ENCODE data around the gene POLD1.
A peak's percentile ranks its signal among the peaks of the same experiment; 100 is the strongest.

Gene POLD1

GRCh38 chr19:50419022-50419579, 35.0 kb downstream of the POLD1 start:
- Histone ChIP-seq H3K9me2 (replicated peaks; ENCODE audit: insufficient read depth, low read length) (no peaks in the 10 kb centered on the region), H4K20me1 (ENCODE audit: low read depth, low read length) (peaks cover 3% of the 10 kb centered on the region; the same call in 1 of the 2 replicates), H3K9me3 (ENCODE audit: insufficient read depth, low read length) (no peaks in the 10 kb centered on the region), H3K79me2 (ENCODE audit: insufficient read depth, low read length) (peaks cover 31% of the 10 kb centered on the region), H3F3A (ENCODE audit: insufficient read depth) (peaks cover 65% of the 10 kb centered on the region), H3K36me3 (ENCODE audit: low read length) (peaks cover 15% of the 10 kb centered on the region), H3K4me2 (ENCODE audit: low read depth, low read length, poor library complexity, severe bottlenecking) (peak overlapping the region; percentile 96), H3K27ac (ENCODE audit: low read depth, low read length) (peak overlapping the region; percentile 100), H2AFZ (ENCODE audit: low read depth, low read length, severe bottlenecking) (no peak overlapping the region), H3K27me3 (ENCODE audit: low read length) (no peaks in the 10 kb centered on the region), H3K9ac (ENCODE audit: low read length) (peak overlapping the region; percentile 83), H3K4me3 (ENCODE audit: insufficient read depth, low read length, poor library complexity, severe bottlenecking) (peak overlapping the region; percentile 60)
- TF ChIP-seq CTCF (IDR thresholded peaks at IDR 0.05; ENCODE audit: insufficient read depth, low read length, poor library complexity, severe bottlenecking) (no peak), EZH2phosphoT487 (conservative IDR thresholded peaks at IDR 0.05; ENCODE audit: low read length) (no peak)

GRCh38 chr19:50419580-50420035, 35.5 kb downstream of the POLD1 start:
- peak overlapping the region; percentile 60 for H3K4me3 ChIP-seq (ENCODE audit: insufficient read depth, low read length, poor library complexity, severe bottlenecking)
- H3K27me3 ChIP-seq (ENCODE audit: low read length): no peaks in the 10 kb centered on the region
- peak overlapping the region; percentile 100 for H3K27ac ChIP-seq (ENCODE audit: low read depth, low read length)
- H3K36me3 ChIP-seq (ENCODE audit: low read length): peaks cover 15% of the 10 kb centered on the region
- TF ChIP-seq CTCF (IDR thresholded peaks at IDR 0.05; ENCODE audit: insufficient read depth, low read length, poor library complexity, severe bottlenecking): no peak
- no peak for TF ChIP-seq EZH2phosphoT487 (conservative IDR thresholded peaks at IDR 0.05; ENCODE audit: low read length)
- peaks cover 60% of the 10 kb centered on the region for H3F3A ChIP-seq (ENCODE audit: insufficient read depth)
- peak overlapping the region; percentile 96 for H3K4me2 ChIP-seq (ENCODE audit: low read depth, low read length, poor library complexity, severe bottlenecking)
- H3K79me2 ChIP-seq (ENCODE audit: insufficient read depth, low read length): peaks cover 31% of the 10 kb centered on the region
- H4K20me1 ChIP-seq (ENCODE audit: low read depth, low read length): peaks cover 3% of the 10 kb centered on the region; the same call in 1 of the 2 replicates
- no peaks in the 10 kb centered on the region for H3K9me3 ChIP-seq (ENCODE audit: insufficient read depth, low read length)
- H2AFZ ChIP-seq (ENCODE audit: low read depth, low read length, severe bottlenecking): no peak overlapping the region
- H3K9me2 ChIP-seq (replicated peaks; ENCODE audit: insufficient read depth, low read length): no peaks in the 10 kb centered on the region
- peak overlapping the region; percentile 83 for H3K9ac ChIP-seq (ENCODE audit: low read length)

GRCh38 chr19:50420127-50420526, 36.0 kb downstream of the POLD1 start:
- peaks cover 31% of the 10 kb centered on the region for H3K79me2 ChIP-seq (ENCODE audit: insufficient read depth, low read length)
- peaks cover 15% of the 10 kb centered on the region for H3K36me3 ChIP-seq (ENCODE audit: low read length)
- peak overlapping the region; percentile 96 for H3K4me2 ChIP-seq (ENCODE audit: low read depth, low read length, poor library complexity, severe bottlenecking)
- no peaks in the 10 kb centered on the region for H3K9me2 ChIP-seq (replicated peaks; ENCODE audit: insufficient read depth, low read length)
- no peaks in the 10 kb centered on the region for H3K9me3 ChIP-seq (ENCODE audit: insufficient read depth, low read length)
- TF ChIP-seq EZH2phosphoT487 (conservative IDR thresholded peaks at IDR 0.05; ENCODE audit: low read length): no peak
- no peak for TF ChIP-seq CTCF (IDR thresholded peaks at IDR 0.05; ENCODE audit: insufficient read depth, low read length, poor library complexity, severe bottlenecking)
- H3F3A ChIP-seq (ENCODE audit: insufficient read depth): peaks cover 55% of the 10 kb centered on the region
- peaks cover 3% of the 10 kb centered on the region; the same call in 1 of the 2 replicates for H4K20me1 ChIP-seq (ENCODE audit: low read depth, low read length)
- peak overlapping the region; percentile 100 for H3K27ac ChIP-seq (ENCODE audit: low read depth, low read length)
- H2AFZ ChIP-seq (ENCODE audit: low read depth, low read length, severe bottlenecking): no peak overlapping the region
- no peaks in the 10 kb centered on the region for H3K27me3 ChIP-seq (ENCODE audit: low read length)
- peak overlapping the region; percentile 60 for H3K4me3 ChIP-seq (ENCODE audit: insufficient read depth, low read length, poor library complexity, severe bottlenecking)
- H3K9ac ChIP-seq (ENCODE audit: low read length): peak overlapping the region; percentile 83
